ENCODE measurements around the gene CLEC11A. TPM values are rescaled to one million over a fixed set of nuclear protein-coding genes. Genes with fewer than 3 reads are reported as not detected.
"Not testable (repeated sequence)": the region's sequence is repeated elsewhere in the genome, so short reads cannot be mapped to it uniquely, and the experiment has no call there.

CLEC11A gene
- total RNA-seq, 2 donors from 2014 or later: 10.3 to 13.8 TPM

DNA sequence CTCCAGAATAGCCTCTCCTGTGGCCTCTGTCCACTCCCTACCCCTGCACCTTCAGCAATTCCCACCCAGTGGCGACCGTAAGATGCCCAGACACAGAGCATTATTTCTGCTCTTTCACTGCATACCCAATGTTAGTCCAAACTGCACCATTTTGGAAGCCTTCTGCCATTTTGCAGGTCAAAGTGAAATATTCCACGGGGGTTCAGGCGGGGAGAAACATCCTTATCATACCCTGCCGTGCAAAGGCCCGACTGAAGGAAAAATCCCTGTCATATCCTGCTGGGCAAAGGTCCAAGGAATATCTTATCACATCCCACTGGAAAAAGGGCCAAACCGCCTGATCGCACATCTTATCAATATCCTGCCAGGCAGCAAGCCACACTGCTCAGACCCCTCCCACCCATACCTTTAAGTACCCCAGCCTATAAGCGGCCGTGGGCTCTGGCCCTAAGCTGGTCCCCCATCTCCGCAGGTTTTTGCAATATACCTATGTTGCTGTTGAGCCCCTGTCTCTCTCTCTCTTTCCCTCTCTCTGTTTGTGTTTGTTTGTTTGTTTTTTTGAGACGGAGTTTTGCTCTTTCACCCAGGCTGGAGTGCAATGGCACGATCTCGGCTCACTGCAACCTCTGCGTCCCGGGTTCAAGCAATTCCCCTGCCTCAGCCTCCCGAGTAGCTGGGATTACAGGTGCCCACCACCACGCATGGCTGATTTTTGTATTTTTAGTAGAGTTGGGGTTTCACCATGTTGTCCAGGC lies 18.2 kb downstream of the CLEC11A start:
- no peak overlapping the region for H3K4me3 ChIP-seq
- no peaks in the 10 kb centered on the region for H3K27me3 ChIP-seq
- no peak for DNase-seq (ENCODE audit: low spot score)
- H3K4me1 ChIP-seq: no peaks in the 10 kb centered on the region
- TF ChIP-seq, protein P1, sequence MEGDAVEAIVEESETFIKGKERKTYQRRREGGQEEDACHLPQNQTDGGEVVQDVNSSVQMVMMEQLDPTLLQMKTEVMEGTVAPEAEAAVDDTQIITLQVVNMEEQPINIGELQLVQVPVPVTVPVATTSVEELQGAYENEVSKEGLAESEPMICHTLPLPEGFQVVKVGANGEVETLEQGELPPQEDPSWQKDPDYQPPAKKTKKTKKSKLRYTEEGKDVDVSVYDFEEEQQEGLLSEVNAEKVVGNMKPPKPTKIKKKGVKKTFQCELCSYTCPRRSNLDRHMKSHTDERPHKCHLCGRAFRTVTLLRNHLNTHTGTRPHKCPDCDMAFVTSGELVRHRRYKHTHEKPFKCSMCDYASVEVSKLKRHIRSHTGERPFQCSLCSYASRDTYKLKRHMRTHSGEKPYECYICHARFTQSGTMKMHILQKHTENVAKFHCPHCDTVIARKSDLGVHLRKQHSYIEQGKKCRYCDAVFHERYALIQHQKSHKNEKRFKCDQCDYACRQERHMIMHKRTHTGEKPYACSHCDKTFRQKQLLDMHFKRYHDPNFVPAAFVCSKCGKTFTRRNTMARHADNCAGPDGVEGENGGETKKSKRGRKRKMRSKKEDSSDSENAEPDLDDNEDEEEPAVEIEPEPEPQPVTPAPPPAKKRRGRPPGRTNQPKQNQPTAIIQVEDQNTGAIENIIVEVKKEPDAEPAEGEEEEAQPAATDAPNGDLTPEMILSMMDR (IDR thresholded peaks at IDR 0.05): no peak
- no peak overlapping the region for H3K27ac ChIP-seq
- no peaks in the 10 kb centered on the region for H3K36me3 ChIP-seq
- H3K9me3 ChIP-seq: no peaks in the 10 kb centered on the region

DNA sequence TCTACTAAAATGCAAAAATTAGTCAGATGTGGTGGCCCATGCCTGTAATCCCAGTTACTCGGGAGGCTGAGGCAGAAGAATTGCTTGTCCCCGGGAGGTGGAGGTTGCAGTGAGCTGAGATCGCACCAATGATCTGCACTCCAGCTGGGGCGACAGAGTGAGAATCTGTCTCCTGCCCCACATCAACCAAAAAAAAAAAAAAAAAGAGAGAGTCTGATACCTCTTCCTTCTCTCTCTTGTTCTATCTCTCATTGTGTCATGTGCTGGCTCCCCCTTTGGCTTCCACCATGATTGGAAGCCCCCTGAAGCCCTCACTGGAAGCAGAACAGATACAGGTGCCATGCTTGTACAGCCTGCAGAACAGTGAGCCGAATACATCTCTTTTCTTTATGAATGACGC lies 20.4 kb downstream of the CLEC11A start:
- TF ChIP-seq, protein P1 (IDR thresholded peaks at IDR 0.05): no peak
- no peaks in the 10 kb centered on the region for H3K27me3 ChIP-seq
- no peak overlapping the region for H3K27ac ChIP-seq
- no peaks in the 10 kb centered on the region for H3K36me3 ChIP-seq
- no peaks in the 10 kb centered on the region for H3K4me1 ChIP-seq
- no peak overlapping the region for H3K4me3 ChIP-seq
- H3K9me3 ChIP-seq: no peaks in the 10 kb centered on the region
- DNase-seq (ENCODE audit: low spot score): no peak

- no peaks in the 10 kb centered on the region for H3K9me3 ChIP-seq
- no peak overlapping the region for H3K4me3 ChIP-seq
- DNase-seq (ENCODE audit: low spot score): no peak
- H3K27me3 ChIP-seq: no peaks in the 10 kb centered on the region
- H3K27ac ChIP-seq: no peak overlapping the region
- H3K4me1 ChIP-seq: no peaks in the 10 kb centered on the region
- TF ChIP-seq, protein P1 (IDR thresholded peaks at IDR 0.05): no peak
- H3K36me3 ChIP-seq: no peaks in the 10 kb centered on the region
Observed at GRCh38 chr19:50745221-50745620, 22.1 kb downstream of the CLEC11A start.

- H3K9me3 ChIP-seq; H3K27me3 ChIP-seq; DNase-seq (ENCODE audit: low spot score): not testable (repeated sequence)
Observed at GRCh38 chr19:50747141-50747540, 24.0 kb downstream of the CLEC11A start.

DNA sequence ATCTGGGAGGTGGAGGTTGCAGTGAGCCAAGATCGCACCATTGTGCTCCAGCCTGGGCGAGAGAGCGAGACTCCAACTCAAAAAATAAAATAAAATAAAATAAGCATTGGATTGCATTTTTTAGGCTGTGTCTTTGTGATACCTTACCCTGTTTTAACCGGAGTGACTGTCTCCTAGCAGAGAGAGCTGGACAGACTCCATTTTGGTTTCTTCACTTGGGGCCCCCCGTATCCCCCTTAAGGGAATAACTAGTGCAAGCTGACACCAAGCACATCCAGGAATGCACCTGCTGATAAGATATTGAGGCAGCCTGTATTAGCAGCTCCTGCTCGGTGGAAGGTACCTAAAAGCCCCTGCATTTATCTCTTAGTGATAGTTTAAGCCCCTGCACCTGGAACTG lies 26.3 kb downstream of the CLEC11A start:
- TF ChIP-seq, protein P1 (IDR thresholded peaks at IDR 0.05): no peak
- Histone ChIP-seq H3K36me3 (no peaks in the 10 kb centered on the region), H3K4me3 (no peak overlapping the region), H3K27ac (no peak overlapping the region), H3K4me1 (no peaks in the 10 kb centered on the region), H3K27me3 (no peaks in the 10 kb centered on the region), H3K9me3 (no peaks in the 10 kb centered on the region)
- no peak for DNase-seq (ENCODE audit: low spot score)

More at GRCh38 chr19:50747141-50747540, 24.0 kb downstream of the CLEC11A start:
- not testable (repeated sequence) for H3K4me3 ChIP-seq, H3K27ac ChIP-seq, H3K4me1 ChIP-seq, H3K36me3 ChIP-seq

DNA sequence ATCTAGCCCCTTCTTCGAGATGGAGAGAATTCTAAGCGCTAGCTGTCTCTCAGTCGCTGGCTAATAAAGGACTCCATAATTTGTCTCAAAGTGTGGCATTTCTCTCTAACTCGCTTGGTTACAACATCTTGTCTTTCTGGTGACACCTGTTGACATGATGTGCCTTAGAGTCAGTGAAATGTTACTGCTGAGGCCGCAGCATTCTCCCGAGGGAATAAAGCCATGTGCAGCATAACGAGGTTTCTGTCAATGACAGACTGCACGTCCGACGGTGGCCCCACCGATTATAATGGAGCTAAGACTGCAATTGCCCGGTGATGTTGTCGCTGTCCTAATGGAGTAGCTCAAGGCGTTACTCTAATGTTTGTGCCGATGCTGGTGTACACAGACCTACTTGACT lies 26.8 kb downstream of the CLEC11A start:
- Histone ChIP-seq H3K27ac (no peak overlapping the region), H3K9me3 (no peaks in the 10 kb centered on the region), H3K4me1 (no peaks in the 10 kb centered on the region), H3K36me3 (no peaks in the 10 kb centered on the region), H3K4me3 (no peak overlapping the region), H3K27me3 (no peaks in the 10 kb centered on the region)
- TF ChIP-seq, protein P1 (IDR thresholded peaks at IDR 0.05): no peak
- no peak for DNase-seq (ENCODE audit: low spot score)

All from right atrium auricular region (tissue), 2 donors.